HG02885 (cell line): Measurements from ENCODE around the gene RNGTT.
"Not testable (repeated sequence)": the region's sequence is repeated elsewhere in the genome, so short reads cannot be mapped to it uniquely, and the experiment has no call there.

Experiments
- ATAC-seq: cut with Tn5 transposase; IDR thresholded peaks from one replicate; pipeline ENCODE4 v1.9.1; 2021; ENCODE audit warnings: mild to moderate bottlenecking; ENCODE audit not compliant: unreplicated experiment, poor library complexity

The RNGTT gene

GRCh38 chr6:88825856-88826255 is 137.6 kb downstream of the RNGTT start:
- ATAC-seq: no peak

- ATAC-seq: no peak
Observed at GRCh38 chr6:88823998-88824397, 139.4 kb downstream of the RNGTT start.

GRCh38 chr6:88815491-88815890 is 147.9 kb downstream of the RNGTT start:
- no peak for ATAC-seq

DNA sequence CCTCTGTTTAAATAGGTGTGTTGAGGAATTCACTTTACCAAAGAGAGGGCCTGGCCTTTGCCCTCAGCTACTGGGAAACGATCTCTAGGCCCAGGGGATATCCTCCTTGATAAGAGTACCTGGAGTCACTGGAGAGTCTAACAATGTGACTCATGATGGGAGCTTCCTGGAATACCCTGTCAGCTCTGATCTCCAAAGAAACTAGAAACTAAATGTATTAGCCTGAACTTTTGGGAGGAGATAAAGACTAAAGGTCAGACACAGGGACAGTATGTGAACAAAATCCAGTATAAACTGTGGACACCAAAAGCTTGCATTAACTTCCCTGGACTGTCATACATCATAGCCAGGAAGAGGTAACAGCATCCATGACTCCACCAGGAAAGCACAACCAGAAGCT is 148.5 kb downstream of the RNGTT start:
- no peak for ATAC-seq

DNA sequence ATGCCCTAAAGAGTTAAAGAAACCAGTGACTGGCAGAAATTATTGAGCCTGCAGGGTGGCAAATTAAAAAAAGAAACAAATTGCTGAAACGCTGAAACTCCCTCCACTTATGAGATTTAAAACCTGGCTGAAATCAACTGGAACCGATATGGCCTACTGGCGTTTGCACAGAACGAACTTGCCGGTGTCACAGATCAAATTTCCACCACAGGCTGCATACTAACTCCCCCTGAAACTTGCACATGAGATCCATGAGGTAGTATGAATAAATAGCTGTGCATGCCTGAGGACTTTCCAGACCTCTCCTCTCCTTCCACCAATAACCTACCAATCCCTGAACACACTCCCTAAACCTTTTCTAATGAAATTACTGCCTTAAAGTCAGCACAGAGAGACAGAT is 150.4 kb downstream of the RNGTT start:
- ATAC-seq: no peak

DNA sequence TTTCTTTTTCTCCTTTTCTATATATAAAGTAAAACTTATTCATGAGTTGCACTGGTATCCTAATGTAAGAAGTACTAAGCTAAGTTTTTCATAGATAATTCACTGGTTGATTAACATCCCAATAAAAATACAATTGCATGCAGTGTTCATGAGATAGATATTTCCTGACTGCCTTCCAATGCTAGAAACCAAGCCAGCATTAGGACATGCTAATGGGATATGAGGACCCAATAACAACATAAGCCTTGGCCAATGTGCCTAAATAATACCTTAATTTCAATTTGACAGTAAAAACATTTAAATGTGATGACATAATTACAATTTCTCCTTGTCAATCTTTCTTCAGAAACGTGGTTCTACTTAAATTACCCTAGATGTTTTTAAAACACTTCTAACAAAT is 152.7 kb downstream of the RNGTT start:
- ATAC-seq: no peak

- no peak for ATAC-seq
Observed at GRCh38 chr6:88810089-88810488, 153.3 kb downstream of the RNGTT start.

DNA sequence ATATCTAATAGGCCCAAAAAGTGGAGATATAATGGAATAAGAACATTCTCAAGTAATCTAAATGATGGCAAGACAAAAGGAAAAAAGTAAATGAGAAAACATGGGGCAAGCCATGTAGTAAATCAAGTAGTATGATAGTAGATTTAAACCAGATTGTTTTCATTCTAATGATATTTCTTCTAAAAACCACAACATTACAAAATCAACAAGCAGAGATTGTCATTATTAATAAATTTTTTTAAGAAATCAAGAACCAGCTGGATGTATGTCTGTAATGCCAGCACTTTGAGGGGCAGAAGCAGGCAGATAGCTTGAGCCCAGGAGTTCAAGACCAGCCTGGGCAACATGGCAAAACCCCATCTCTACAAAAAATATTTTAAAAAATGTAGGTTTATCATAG is 155.0 kb downstream of the RNGTT start:
- no peak for ATAC-seq

DNA sequence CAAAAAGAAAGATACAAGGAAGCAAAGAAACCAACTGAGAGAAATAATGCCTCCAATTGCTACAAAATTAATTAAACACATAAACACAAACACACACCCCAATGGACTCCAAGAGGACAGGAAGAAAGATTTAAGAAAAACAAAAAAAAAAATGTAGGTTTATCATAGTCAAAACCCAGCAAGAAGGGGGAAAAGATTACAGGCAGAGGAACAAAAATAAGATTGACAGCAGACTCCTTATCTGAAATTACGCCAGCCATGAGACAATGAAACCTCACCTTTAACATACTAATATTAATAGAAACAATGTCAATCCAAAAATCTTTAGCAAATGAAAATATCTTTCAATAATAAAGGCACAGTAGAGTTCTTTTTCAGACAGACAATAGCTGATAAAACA is 155.8 kb downstream of the RNGTT start:
- ATAC-seq: no peak

DNA sequence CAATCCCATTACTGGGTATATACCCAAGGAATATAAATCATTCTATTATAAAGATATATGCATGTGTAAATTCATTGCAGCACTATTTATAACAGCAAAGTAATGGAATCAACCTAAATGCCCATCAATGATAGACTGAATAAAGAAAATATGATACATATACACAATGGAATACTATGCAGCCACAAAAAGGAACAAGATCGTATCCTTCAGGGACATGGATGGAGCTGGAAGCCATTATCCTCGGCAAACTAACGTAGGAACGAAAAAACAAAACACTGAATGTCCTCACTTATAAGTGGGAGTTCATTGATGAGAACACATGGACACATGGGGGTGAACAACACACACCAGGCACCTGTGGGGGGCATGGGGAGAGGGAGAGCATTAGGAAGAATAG is 156.7 kb downstream of the RNGTT start:
- no peak for ATAC-seq

DNA sequence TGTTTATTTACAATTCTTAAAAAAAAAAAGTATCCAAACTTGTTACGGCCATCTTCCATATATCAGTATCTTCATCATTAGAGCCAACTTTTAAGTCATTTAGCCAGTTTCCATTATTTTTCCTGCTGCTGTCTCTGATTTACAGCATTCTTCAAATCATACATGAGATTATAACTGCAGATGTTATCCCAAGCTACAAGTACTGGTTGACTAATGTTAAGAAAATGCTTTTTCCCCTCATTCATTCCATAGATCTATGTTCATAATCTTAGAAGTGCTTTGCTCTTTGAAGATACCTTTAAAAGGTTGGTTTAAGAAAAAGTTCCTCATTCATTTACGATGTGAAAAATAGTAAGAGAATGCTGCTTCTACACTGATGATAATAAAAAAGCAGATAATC is 158.7 kb downstream of the RNGTT start:
- no peak for ATAC-seq

- no peak for ATAC-seq
Observed at GRCh38 chr6:88785478-88785877, 177.9 kb downstream of the RNGTT start.

DNA sequence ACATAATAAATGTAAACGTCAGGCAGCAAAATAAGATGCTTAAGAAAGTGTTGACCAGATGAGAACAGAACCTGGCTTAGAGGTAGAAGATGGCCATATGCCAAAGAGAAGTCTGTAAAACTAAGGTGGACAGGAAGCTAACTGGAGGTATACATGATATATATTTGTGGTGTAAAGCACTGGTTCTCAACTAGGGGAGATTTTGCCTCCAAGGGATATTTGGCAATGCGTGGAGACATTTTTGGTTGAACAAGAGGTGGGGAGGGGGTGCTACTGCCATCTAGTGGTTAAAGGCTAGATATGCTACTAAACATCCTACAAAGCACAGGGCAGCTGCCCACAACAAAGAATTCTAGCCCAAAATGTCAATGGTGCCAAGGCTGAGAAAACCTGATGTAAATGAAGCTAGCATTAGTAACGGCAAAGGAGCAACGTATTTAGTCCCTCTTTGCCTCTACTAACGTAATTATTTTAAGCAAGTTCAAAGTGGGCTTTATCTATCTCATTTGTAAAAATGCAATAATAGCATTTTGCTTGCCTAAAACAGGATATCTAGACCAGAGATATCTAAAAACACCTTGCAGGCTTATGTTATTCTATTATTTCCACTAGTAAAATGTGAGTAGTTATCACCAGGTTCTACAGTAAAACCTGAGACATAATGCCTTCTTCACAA is 182.6 kb downstream of the RNGTT start:
- ATAC-seq: no peak

DNA sequence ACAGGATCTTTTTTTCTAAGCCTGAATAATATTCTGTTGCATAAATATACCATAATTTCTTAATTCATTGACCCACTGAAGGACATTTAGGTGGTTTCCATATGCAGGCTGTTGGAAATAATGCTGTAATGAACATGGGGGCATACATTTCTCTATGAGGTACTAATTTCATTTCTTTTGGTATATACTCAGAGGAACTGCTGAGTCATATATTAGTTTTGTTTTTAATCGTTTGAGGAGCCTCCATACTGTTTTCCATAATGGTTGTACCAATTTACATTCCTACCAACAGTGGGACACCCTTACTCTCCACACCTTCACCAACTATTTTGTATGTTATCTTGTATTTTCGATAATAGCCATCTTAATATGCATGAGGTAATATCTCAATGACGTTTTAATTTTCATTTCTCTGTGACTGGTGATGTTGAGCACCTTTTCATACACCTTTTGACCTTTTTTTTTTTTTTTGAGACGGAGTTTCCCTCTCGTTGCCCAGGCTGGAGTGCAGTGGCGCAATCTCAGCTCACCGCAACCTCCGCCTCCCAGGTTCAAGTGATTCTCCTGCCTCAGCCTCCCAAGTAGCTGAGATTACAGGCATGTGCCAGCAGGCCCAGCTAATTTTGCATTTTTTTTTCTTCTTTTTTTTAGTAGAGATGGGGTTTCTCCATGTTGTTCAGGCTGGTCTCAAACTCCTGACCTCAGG is 187.4 kb downstream of the RNGTT start:
- ATAC-seq: no peak

DNA sequence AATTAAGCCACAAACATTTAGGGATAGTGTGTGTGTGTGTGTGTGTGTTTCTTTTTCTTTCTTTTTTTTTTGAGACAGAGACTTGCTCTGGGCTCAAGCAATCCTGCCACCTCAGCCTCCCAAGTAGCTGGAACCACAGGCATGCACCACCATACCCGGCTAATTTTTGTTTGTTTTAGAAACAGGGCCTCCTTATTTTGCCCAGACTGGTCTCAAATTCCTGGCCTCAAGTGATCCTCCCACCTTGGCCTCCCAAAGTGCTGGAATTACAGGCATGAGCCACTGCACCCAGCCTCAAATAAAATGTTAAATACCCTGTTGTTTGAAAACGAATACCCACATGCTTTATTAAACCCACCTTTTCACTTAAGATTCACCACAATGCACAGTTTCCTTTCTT is 195.3 kb downstream of the RNGTT start:
- not testable (repeated sequence) for ATAC-seq

- no peak for ATAC-seq
Observed at GRCh38 chr6:88764081-88764480, 199.3 kb downstream of the RNGTT start.

- no peak for ATAC-seq
Observed at GRCh38 chr6:88763160-88763559, 200.3 kb downstream of the RNGTT start.

DNA sequence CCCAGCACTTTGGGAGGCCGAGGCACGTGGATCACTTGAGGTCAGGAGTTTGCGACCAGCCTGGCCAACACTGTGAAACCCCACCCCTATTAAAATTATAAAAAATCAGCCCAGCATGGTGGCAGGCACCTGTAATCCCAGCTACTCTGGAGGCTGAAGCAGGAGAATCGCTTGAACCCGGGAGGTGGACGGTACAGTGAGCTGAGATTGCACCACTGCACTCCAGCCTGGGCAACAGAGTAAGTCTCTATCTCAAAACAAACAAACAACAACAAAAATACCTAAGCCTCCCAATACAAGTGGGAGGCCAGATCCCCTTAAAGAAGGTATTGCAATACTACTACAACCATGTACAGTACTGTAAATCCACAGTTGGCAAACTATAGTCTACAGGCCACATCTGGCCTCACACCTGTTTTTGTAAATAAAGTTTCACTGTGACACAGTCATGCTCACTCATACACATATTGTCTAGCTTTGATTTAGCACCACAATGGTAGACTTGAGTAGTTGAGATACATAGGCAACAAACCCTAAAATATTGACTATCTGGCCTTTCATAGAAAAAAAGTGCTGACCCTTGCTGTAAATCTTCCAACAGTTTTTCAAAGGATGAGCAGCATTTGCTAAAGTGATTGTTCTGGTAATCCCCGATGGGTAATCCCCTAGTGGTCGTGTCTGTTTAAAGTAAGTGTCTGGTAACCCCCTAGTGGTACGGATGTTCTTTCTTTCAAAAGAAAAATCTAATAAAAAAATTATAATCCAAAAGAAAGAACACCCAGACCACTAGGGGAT is 202.0 kb downstream of the RNGTT start:
- ATAC-seq: peak; percentile 69

- ATAC-seq: no peak
Observed at GRCh38 chr6:88760091-88760490, 203.3 kb downstream of the RNGTT start.

GRCh38 chr6:88750936-88751335 is 212.5 kb downstream of the RNGTT start:
- no peak for ATAC-seq

- ATAC-seq: no peak
Observed at GRCh38 chr6:88749849-88750248, 213.6 kb downstream of the RNGTT start.
